HAP-1 (cell line): ENCODE results near the gene FES.

Source experiments
- DNase-seq, 2 experiments: peaks; one replicate each; pipeline ENCODE4 v3.0.0-alpha.2; 2016 to 2020; ENCODE audit warnings: low spot score in 2 of 2
- H3K27me3 ChIP-seq: fragments of 250-450 bp; sonication (Bioruptor Pico); 2 replicates; pipeline ENCODE4 v1.5.1; 2020; ENCODE audit warnings: low read depth, mild to moderate bottlenecking, moderate library complexity
- H3K36me3 ChIP-seq: fragments of 250-450 bp; sonication (Bioruptor Pico); replicated peaks from 2 replicates; pipeline ENCODE4 v1.5.1; 2020; ENCODE audit warnings: mild to moderate bottlenecking
- H3K4me1 ChIP-seq: fragments of 250-450 bp; sonication (Bioruptor Pico); 2 replicates; pipeline ENCODE4 v1.5.1; 2020; ENCODE audit warnings: mild to moderate bottlenecking
- H3K4me3 ChIP-seq: fragments of 250-450 bp; sonication (Bioruptor Pico); 2 replicates; pipeline ENCODE4 v1.5.1; 2020; ENCODE audit warnings: mild to moderate bottlenecking, moderate library complexity
- H3K9me3 ChIP-seq: fragments of 250-450 bp; sonication (Bioruptor Pico); 2 replicates; pipeline ENCODE4 v1.5.1; 2020; ENCODE audit warnings: mild to moderate bottlenecking, moderate library complexity
- in situ Hi-C: fragments of 300-500 bp; cut with MboI; formaldehyde crosslinking; loops from 3 replicates; pipeline ENCODE4 v1.14.3; 2020; ENCODE audit warnings: low sequenced_read_pairs, inconsistent platforms, mixed read lengths

The FES gene

DNA sequence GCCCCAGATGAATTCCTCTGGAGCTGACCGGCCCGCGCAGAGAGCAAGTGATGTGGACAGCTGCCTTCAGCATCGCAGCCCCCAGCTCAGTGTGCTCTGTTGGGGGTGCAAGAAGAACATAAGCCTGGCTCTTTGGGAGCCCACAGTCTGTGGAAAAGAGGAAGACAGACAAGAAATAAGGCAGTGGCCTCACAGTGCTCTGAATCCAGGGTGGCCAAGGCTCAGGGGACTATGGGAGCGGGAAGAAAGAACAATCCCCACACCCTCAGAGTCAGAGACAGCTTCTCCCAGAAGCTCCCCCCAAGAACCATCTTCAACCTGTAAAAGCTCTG lies 48.3 kb downstream of the FES start:
- in situ Hi-C loops = no loop called here
- no peak for DNase-seq
- H3K27me3 ChIP-seq = no peaks in the 10 kb centered on the region
- H3K36me3 ChIP-seq = peaks cover under 1% of the 10 kb centered on the region; the same call in 1 of the 2 replicates
- H3K4me3 ChIP-seq = peak overlapping the region; percentile 84
- H3K9me3 ChIP-seq = no peaks in the 10 kb centered on the region
- H3K4me1 ChIP-seq = peaks cover 37% of the 10 kb centered on the region

GRCh38 chr15:90933301-90933700 lies 49.0 kb downstream of the FES start:
- Histone ChIP-seq H3K9me3 (no peaks in the 10 kb centered on the region), H3K4me1 (peaks cover 37% of the 10 kb centered on the region), H3K27me3 (no peaks in the 10 kb centered on the region), H3K4me3 (no peak overlapping the region), H3K36me3 (peaks cover 7% of the 10 kb centered on the region)
- in situ Hi-C loops = no loop called here
- DNase-seq = no peak

GRCh38 chr15:90934256-90934948 lies 50.1 kb downstream of the FES start:
- DNase-seq = peak; percentile 82 to 92
- Histone ChIP-seq H3K27me3 (no peaks in the 10 kb centered on the region), H3K4me1 (peaks cover 31% of the 10 kb centered on the region), H3K4me3 (peak overlapping the region; percentile 67), H3K9me3 (no peaks in the 10 kb centered on the region), H3K36me3 (peaks cover 15% of the 10 kb centered on the region)
- in situ Hi-C loops = no loop called here

DNA sequence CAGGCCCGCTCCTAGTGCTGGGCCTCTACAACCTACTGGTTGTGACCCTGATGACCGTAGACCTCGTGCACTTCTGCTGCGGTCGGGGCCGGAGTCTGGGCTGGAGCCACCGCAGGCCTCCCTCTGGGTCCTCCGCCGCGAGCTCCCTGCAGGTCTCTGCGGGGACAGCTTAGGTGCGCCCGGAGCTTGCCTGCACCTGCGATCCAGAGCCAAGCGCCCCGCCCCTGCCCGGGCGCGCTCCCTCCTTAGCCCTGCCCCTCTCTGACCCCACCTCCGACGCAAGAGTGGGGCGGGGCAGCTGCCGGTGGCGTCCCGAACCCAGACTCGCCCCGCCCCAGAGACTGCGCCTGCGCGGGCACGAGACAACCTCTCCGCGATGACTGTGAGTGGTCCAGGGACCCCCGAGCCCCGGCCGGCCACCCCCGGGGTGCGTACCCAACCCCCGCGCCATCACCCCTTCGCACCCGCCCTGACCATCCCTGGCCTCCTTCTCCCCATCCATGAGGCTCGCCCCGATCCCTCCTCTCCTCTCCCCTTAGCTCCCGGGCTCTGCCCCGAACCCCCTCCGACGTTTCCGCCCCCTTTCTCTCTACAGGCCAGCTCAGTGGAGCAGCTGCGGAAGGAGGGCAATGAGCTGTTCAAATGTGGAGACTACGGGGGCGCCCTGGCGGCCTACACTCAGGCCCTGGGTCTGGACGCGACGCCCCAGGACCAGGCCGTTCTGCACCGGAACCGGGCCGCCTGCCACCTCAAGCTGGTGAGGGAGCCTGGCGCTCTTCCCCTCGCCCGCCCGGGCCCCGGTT lies 50.8 kb downstream of the FES start, which contains the start of gene UNC45A:
Gene UNC45A (plus strand): TSS at position 337 of the 803 bp plus-strand sequence. CDS start 40 bp downstream, at position 377.
- Histone ChIP-seq H3K4me1 (peaks cover 28% of the 10 kb centered on the region), H3K27me3 (no peaks in the 10 kb centered on the region), H3K36me3 (peaks cover 23% of the 10 kb centered on the region), H3K4me3 (peak within 1 kb of the TSS; percentile 67), H3K9me3 (no peaks in the 10 kb centered on the region)
- peak; percentile 82 to 96 for DNase-seq
- in situ Hi-C loops = no loop called here

DNA sequence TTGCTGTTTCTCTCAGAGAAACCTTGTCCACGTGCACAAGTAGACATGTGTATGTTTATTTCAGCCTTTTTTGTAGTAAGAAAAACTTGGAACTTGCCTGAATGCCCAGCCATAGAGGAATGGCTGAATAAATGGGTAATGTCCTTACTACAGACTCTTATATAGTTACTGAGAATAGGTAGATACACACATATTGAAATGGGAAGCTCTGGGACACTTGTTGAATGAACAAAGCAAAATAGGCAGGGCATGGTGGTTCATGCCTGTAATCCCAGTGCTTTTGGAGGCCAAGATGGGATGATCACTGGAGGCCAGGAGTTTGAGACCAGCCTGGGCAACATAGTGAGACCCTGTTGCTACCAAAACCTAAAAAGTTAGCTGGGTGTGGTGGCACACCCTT lies 52.5 kb downstream of the FES start:
- no peak for DNase-seq
- in situ Hi-C loops = no loop called here
- peaks cover 37% of the 10 kb centered on the region for H3K36me3 ChIP-seq
- no peaks in the 10 kb centered on the region for H3K9me3 ChIP-seq
- H3K27me3 ChIP-seq = no peaks in the 10 kb centered on the region
- peaks cover 22% of the 10 kb centered on the region for H3K4me1 ChIP-seq
- no peak overlapping the region for H3K4me3 ChIP-seq

- in situ Hi-C loops = no loop called here
- H3K36me3 ChIP-seq = peaks cover 49% of the 10 kb centered on the region
- DNase-seq = no peak
Observed at GRCh38 chr15:90938261-90938660, 54.0 kb downstream of the FES start.

GRCh38 chr15:90939756-90940155 lies 55.5 kb downstream of the FES start:
- H3K36me3 ChIP-seq = peaks cover 54% of the 10 kb centered on the region

More at GRCh38 chr15:90938261-90938660, 54.0 kb downstream of the FES start:
- Histone ChIP-seq H3K27me3 (no peaks in the 10 kb centered on the region), H3K9me3 (no peaks in the 10 kb centered on the region), H3K4me1 (peaks cover 20% of the 10 kb centered on the region), H3K4me3 (no peak overlapping the region)

DNA sequence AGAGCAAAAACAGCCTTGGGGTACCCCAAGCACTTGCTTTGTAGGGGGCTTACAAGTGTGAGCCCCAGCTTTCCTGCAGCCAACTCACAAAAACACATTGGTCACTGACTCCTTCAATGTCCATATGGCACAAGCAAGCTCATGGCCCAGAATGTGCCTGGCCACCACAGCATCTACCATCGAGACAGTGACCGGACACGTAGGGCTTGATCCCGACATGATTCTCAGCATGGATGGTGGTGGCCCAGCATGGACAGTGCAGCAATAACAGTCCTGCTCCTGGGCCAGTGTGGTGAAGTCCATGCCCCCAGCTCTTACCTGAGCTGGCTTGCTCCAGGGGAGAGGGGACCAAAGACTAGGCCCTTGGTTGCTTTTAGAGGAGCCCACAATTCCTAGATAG lies 56.7 kb downstream of the FES start:
- in situ Hi-C loops = no loop called here
- DNase-seq = no peak
- Histone ChIP-seq H3K4me3 (no peak overlapping the region), H3K36me3 (peaks cover 66% of the 10 kb centered on the region), H3K9me3 (no peaks in the 10 kb centered on the region), H3K27me3 (no peaks in the 10 kb centered on the region), H3K4me1 (peaks cover 9% of the 10 kb centered on the region)

More at GRCh38 chr15:90939756-90940155, 55.5 kb downstream of the FES start:
- in situ Hi-C loops = no loop called here
- DNase-seq = no peak
- H3K4me3 ChIP-seq = no peak overlapping the region
- no peaks in the 10 kb centered on the region for H3K9me3 ChIP-seq
- H3K4me1 ChIP-seq = peaks cover 12% of the 10 kb centered on the region
- no peaks in the 10 kb centered on the region for H3K27me3 ChIP-seq

GRCh38 chr15:90942354-90943120 lies 58.2 kb downstream of the FES start:
- DNase-seq = no peak
- in situ Hi-C loops = no loop called here
- H3K4me3 ChIP-seq = no peak overlapping the region
- no peaks in the 10 kb centered on the region for H3K9me3 ChIP-seq
- peaks cover 73% of the 10 kb centered on the region for H3K36me3 ChIP-seq
- no peaks in the 10 kb centered on the region for H3K27me3 ChIP-seq
- H3K4me1 ChIP-seq = no peaks in the 10 kb centered on the region

DNA sequence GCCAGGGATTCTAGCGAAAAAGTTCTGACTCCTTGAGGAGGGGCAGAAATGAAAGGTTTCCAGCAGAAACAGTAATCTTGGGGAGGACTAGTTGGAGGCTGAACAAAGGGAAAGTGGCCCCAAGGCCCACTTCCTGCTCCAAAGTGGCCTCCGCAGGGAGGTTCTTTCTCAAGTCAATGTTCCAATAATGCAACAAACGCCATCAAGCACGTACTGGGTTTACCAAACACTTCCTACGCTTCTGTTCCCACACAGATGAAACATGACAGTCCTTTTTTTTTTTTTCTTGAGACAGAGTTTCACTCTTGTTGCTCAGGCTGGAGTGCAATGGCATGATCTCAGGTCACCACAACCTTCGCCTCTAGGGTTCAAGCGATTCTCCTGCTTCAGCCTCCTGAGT lies 60.8 kb downstream of the FES start:
- in situ Hi-C loops = no loop called here
- no peak for DNase-seq
- Histone ChIP-seq H3K36me3 (peaks cover 70% of the 10 kb centered on the region), H3K4me3 (no peak overlapping the region), H3K27me3 (no peaks in the 10 kb centered on the region), H3K9me3 (no peaks in the 10 kb centered on the region), H3K4me1 (no peaks in the 10 kb centered on the region)
